ENCODE measurements around the gene UNC119.

Gene UNC119

GRCh38 chr17:28544402-28545140 lies 7.9 kb downstream of the UNC119 start:
- DNase-seq (ENCODE audit: low spot score) = no peak

- DNase-seq (ENCODE audit: low spot score) = no peak
Observed at GRCh38 chr17:28541439-28541838, 11.0 kb downstream of the UNC119 start.

DNA sequence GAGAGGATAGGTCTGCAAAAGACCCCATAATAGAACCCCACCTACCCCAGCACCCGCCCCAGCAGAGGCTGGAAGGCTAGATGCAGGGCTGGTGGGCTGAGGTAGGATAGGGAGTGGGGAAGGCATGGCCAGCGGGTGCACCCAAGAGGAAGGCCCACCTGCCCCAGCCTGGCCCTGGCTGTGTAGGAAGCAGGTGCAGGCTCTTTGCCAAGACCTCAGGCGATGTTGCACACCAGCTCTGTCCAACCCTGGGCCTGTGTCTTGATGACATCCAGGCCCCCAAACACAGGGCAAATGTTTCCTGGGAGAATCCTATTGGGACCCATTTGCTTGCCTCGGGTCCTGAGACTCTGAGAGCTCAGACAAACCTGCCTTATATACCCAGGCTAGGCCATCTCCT lies 12.2 kb downstream of the UNC119 start:
- no peak for DNase-seq (ENCODE audit: low spot score)

GRCh38 chr17:28538296-28538895 lies 14.0 kb downstream of the UNC119 start:
- DNase-seq (ENCODE audit: low spot score) = no peak

DNA sequence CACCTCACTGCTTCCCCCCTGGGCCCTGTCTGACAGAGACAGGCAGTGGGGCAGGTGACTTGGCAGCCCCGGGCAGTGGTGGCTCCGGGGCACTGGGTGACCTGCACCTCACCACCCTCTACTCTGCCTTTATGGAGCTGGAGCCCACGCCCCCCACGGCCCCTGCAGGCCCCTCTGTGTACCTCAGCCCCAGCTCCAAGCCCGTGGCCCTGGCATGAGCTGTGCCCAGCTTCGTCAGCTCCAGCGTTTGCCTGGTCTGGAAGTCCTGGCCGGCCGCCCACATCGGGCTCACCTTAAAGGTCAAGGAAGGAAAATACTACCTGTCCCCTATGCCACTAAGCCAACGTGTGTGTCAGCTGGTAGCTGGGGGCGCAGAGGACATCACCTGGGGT lies 15.2 kb downstream of the UNC119 start:
- DNase-seq (ENCODE audit: low spot score) = no peak

DNA sequence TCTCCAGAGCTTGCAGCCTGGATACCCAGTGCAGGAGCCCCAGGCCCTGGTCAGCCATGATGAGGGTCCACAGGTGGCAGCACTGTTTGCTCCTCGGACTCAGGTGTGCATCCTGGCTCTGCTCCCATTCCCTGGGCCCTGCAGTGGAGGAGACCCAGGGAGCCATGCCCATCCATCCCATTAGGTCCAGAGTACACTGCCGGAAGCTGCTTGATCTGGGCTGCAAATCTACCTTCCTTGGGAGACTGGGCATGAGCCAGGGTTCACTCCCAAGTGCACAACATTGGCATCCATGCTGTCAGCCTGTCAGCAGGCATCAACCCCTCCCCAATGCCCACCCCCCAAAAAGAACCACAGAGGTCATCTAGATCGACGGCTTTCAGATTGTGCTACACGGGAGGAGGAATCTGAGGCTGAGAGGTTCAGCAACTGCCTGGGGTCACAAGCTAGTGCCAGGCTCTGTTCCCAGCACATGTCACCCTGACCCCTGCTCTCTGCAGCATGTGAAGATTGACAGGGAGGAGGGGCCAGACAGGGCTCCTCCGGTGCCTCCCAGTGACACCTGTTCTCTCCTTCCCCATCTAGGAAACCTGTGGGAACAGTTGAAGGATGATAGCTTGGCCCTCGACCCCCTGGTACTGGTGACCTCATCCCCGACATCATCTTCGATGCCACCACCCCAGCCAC lies 15.7 kb downstream of the UNC119 start:
- DNase-seq (ENCODE audit: low spot score) = no peak

DNA sequence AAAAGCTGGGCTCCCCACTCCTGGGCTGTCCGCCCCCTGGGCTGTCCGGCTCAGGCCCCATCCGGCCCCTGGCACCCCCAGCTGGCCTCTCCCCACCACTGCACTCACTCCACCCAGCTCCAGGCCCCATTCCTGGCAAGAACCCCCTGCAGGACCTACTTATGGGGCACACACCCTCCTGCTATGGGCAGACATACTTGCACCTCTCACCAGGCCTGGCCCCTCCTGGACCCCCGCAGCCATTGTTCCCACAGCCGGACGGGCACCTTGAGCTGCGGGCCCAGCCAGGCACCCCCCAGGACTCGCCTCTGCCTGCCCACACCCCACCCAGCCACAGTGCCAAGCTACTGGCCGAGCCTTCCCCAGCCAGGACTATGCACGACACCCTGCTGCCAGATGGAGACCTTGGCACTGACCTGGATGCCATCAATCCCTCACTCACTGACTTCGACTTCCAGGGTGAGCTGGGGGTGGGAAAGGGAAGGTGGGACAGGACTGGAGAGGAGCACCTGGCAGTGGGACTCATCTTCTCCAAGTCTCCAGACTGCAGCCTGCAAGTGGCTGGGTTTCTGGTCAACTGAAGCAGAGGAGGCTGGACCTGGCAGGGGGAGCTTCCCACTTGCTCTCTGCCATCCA lies 17.6 kb downstream of the UNC119 start:
- no peak for DNase-seq (ENCODE audit: low spot score)

DNA sequence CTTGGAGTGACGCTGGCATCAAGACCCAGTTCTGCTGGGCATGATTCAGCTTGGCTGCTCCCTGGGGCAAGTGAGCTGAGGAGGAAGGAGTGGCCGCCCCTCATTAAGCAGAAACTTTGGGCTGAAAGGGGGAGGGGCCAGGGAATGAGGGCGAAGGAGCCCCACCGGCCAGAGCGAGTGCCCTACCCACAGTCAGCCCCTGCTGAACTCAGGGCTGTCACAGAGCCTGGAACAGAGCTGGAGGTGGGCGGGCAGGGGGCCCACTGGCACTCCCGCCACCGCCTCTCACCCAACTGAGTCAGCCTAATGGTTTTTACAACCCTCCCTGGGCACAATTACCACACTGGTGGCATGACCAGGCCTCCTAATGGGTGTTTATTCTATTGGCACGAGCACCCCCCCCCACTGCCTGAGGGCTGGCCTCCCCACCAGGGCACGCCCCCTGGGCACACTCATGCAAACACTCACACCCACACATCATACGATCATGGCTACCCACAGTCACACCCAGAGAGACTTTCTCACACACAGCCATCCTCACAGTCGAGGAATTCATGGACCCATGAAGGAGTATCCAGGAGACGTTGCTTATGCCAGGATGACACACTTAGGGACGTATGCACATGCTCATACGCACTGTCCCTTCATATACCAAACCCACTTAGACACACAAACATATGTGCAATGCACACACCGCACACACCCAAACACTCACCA lies 19.2 kb downstream of the UNC119 start:
- no peak for DNase-seq (ENCODE audit: low spot score)

- DNase-seq (ENCODE audit: low spot score) = no peak
Observed at GRCh38 chr17:28532050-28532960, 20.1 kb downstream of the UNC119 start.

DNA sequence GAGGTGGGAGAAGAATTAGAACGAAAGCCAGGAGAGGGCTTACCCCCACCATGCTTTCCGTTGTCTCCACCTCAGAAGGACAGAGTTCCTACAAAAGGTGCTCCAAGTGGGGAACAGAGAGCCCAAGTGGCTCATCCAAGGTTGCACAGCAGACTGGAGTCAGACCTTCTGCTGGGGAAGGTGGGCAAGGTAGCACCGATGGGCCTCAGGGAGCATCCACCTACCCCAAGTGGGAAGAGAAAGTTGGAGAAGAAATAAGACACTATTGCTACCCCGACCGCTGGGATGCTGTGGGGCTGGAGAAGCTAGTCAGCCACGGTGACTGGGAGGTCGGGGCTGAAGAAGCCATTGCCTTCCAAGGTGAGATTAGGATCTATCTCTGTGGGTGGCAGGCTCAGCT lies 21.5 kb downstream of the UNC119 start:
- no peak for DNase-seq (ENCODE audit: low spot score)

DNA sequence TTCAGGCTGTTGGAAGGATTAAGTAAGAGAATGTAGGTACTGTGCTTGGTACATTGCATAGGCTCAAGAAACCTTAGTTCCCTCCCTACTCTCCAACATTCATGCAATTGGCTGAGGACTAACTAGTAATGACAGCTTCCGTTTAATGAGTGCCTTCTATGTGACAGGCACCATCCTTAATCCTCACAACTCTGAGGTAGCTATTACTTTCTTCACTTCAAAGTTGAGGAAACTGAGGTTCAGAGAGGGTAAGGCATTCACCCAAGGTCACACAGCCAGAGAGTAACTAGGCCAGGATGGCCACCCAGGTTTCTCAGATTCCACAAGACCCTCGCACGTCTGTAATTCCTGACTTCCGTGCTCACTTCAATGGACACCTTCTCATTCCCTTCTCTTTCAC lies 22.2 kb downstream of the UNC119 start:
- no peak for DNase-seq (ENCODE audit: low spot score)

- DNase-seq (ENCODE audit: low spot score) = no peak
Observed at GRCh38 chr17:28529013-28529400, 23.4 kb downstream of the UNC119 start.

DNA sequence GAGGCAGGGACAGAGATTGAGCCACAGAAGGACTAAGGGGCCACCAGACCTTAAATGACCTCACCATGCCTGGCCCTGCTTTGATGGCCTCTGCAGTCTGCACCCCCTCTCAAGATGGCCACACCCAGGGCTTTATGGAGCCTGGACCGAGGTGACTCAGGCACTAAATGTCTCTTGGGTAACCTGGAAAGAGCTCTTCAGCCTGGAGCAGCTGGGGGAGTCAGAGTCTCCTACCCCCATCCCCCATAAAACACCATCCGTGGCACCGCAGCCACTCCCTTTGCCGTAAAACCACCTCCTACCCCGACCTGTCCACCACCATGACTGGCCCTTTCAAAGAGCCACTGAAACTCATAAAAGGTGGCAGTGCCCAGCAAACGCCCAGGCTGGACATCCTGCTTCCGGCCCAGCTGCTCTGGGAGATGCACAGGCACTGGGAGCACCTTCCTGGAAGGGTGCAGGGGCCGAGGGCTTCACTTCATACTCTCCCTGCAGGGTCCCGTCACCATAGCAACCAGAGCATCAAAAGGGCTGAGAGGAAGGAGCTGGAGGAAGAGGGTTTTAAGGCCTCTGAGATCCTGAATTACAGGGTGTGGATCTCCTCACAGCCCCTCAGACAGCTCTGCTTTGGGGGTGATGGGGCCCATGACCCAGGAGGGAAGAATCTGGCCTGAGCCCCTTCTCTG lies 24.0 kb downstream of the UNC119 start:
- no peak for DNase-seq (ENCODE audit: low spot score)

DNA sequence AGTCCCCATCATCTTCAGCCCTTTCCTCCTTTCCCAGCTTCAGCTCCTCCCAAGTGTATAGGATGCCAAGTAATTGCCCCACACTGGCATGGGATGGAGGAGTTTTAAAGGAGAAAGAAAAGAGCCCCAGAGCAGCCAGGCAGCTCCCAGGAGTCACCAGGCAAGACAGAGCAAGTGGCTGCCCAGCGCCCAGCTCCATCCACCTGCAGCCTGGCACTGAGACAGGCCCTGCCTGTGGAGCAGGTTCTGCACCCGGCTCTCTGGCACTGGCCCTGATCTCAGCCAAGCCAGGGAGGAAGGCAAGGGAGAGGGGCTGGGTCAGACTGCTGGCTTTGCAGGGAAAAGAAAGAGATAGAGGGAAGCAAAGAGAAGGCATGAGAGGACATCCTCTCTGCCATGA lies 24.6 kb downstream of the UNC119 start:
- DNase-seq (ENCODE audit: low spot score) = no peak

DNA sequence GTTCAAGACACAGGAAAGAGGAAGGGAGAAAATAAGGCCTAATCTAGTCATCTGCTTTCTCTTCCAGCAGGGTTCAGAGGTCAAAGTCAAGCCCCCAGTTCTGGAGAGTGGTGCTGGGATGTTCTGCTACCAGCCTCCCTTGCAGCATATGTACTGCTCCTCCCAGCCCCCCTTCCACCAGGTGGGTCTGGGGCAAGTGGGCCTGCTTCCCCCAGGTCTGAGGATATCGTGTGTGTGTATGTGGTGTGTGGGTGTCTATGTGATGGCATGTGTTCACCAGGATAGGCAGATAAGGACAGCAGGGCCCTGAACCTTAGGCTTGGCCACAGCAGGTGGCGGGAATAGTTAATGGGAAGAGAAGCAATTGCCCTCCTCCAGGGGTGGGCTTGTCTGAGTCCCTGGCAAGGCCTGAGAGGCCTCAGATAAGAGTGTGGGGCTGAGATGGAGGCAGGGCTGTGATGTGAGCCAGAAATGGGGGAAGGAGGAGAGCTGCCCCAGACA lies 25.2 kb downstream of the UNC119 start:
- DNase-seq (ENCODE audit: low spot score) = no peak

GRCh38 chr17:28526381-28526780 lies 26.0 kb downstream of the UNC119 start:
- no peak for DNase-seq (ENCODE audit: low spot score)

DNA sequence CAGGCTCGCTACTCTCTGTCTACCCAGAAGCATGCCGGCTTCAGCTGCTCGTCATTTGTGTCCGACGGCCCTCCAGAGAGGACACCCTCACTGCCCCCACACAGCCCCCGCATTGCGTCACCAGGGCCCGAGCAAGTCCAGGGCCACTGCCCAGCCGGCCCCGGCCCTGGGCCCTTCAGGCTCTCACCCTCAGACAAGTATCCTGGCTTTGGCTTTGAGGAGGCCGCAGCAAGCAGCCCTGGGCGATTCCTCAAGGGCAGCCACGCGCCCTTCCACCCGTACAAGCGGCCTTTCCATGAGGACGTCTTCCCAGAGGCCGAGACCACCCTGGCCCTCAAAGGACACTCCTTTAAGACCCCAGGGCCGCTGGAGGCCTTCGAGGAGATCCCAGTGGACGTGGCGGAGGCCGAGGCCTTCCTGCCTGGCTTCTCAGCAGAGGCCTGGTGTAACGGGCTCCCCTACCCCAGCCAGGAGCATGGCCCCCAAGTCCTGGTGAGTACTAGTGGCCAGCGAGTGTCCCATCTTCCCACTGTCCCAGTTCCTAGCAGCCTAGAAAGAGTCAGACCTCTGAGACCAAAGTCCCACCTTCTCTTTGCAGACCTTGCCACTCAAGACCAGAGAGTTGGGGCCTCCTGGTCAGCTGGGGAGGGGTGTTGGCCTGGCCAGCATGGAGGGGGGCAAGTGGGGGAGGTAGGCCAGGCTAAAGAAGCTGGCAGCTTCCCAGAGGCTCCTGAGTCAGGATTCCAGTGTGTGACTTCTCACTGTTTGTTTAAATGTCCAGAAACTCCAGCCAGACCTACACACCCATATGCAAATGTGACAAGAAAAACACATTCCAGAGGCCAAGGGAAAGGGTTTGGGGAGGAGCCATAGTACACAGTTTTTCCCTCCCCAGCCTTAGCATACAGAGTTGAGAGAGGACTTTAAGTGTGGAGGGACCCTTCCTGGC lies 27.7 kb downstream of the UNC119 start:
- DNase-seq (ENCODE audit: low spot score) = no peak

- DNase-seq (ENCODE audit: low spot score) = no peak
Observed at GRCh38 chr17:28523876-28524275, 28.5 kb downstream of the UNC119 start.

DNA sequence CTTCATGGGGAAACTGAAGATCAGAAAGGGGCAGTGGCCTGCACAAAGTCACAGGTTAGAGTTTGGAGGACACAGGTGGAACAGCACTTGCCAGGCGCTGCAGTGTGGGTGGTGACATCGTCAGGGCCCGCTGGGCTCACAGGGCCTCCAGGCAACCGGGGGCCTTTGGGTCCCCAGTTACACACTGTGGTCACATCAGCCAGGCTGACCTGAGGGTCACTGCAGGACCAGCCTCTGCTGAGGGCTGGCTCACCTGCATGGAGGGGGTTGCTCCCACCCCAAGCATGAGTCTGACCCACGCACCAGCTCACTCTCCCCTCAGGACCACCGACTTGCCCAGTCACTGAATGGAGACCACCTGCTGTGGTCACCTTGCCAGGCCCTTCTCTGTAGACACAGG lies 29.2 kb downstream of the UNC119 start:
- no peak for DNase-seq (ENCODE audit: low spot score)

All from globus pallidus (tissue), 1 donor.